Measurements from ENCODE around the gene PHF20.

GRCh38 chr20:35856866-35857265 lies 85.1 kb downstream of the PHF20 start:
- TF ChIP-seq CTCF (IDR thresholded peaks at IDR 0.05; ENCODE audit: control extremely low read depth in 1 of 3, insufficient read depth in 1 of 3, low read depth in 1 of 3, low read length in 3 of 3) (no peak), GABPA (IDR thresholded peaks at IDR 0.05; ENCODE audit: borderline replicate concordance, insufficient read depth, low read length) (no peak), ATF3 (IDR thresholded peaks at IDR 0.05; ENCODE audit: insufficient read depth, low read depth, low read length) (no peak), CHD2 (IDR thresholded peaks at IDR 0.05; ENCODE audit: low read length) (no peak), BCL11A (IDR thresholded peaks at IDR 0.05; ENCODE audit: low read depth in 2 of 2, low read length in 2 of 2) (no peak)
